ENCODE data around the gene PSG1. TPM values are rescaled to one million over a fixed set of nuclear protein-coding genes. Genes with fewer than 3 reads are reported as not detected.
"Not testable (repeated sequence)": the region's sequence is repeated elsewhere in the genome, so short reads cannot be mapped to it uniquely, and the experiment has no call there.

The PSG1 gene
- total RNA-seq, 2 donors from 2014 or later, result 0.45 to 0.58 TPM

DNA sequence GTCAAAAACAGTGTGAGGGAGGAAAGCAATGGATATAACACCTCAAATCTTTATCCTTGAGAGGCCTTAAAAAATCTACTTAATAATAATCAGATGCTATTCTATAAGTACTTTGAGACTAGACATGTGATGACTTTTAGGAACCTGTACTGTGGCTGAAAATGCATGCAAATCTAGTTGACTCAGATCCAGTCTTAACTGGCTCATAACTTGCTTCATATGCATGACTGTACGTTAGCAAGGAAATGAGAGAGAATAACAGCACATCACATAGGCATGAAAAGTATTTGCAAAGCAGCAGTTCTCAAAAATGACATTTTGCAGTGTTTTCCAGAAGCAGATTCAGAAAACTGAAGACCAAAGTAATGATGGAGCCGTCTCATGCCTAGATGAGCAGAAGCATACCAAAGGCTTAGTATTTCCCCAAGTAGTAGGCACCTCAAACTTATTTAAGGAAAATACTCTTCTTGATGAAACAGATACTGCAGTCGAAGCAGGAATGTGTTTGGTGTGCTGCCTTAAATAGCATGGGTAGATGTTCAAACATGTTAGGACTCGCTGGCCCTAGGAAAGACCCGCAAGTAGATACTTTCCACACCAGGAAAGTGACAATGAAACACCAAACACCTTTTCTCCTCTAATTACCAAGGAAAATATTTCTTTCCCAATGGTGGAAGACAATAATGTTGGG is 59.4 kb downstream of the PSG1 start:
- not testable (repeated sequence) for H3K4me1 Mint-ChIP-seq; H3K9me3 Mint-ChIP-seq; H3K4me3 Mint-ChIP-seq; H3K36me3 Mint-ChIP-seq (ENCODE audit: low read depth); H3K27ac Mint-ChIP-seq; ATAC-seq (replicated peaks)
- peaks cover 40% of the 10 kb centered on the region for H3K27me3 Mint-ChIP-seq

DNA sequence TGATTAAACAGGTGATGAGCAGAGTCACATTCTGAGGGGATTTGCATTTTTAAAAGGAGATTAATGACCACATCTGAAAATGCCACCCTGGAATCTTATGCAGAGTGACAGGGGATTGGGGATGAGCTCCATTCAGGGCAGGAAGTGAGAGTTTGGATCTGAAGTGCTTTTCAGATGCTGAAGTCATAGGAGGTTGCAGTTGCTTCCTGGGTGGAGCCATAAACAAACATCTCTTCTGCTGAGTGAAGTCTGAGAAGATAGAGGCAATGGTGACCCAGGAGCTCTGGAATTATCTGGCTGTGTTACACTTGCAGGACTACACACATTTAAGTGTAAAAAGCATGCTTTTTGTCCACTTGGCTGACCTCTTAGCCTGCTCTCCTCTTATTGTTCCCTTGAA is 62.6 kb downstream of the PSG1 start:
- H3K4me3 Mint-ChIP-seq, result no peak overlapping the region
- peaks cover 6% of the 10 kb centered on the region for H3K9me3 Mint-ChIP-seq
- ATAC-seq (replicated peaks), result no peak
- peaks cover 35% of the 10 kb centered on the region for H3K27me3 Mint-ChIP-seq
- no peak overlapping the region for H3K27ac Mint-ChIP-seq
- no peaks in the 10 kb centered on the region for H3K36me3 Mint-ChIP-seq (ENCODE audit: low read depth)
- H3K4me1 Mint-ChIP-seq, result no peaks in the 10 kb centered on the region

Other genes with a start within 250 kb of the PSG1 start
- gene PSG3, start 139.2 kb downstream of the PSG1 start, total RNA-seq, result under 1 TPM; 0.13 to 0.19 TPM
- gene PSG8, start 114.0 kb downstream of the PSG1 start, total RNA-seq, result not detected
- gene PSG6, start 38.2 kb upstream of the PSG1 start, total RNA-seq, result not detected
- gene PSG7, start 57.5 kb upstream of the PSG1 start, total RNA-seq, result not detected
- under 1 TPM; 0.32 to 0.35 TPM for gene PSG11, start 146.8 kb upstream of the PSG1 start, total RNA-seq
- under 1 TPM in 1 of 2 donors, not detected in 1; 0.15 TPM for gene PSG2, start 203.0 kb upstream of the PSG1 start, total RNA-seq